Measurements from ENCODE around the gene H2AZ1.

The H2AZ1 gene

DNA sequence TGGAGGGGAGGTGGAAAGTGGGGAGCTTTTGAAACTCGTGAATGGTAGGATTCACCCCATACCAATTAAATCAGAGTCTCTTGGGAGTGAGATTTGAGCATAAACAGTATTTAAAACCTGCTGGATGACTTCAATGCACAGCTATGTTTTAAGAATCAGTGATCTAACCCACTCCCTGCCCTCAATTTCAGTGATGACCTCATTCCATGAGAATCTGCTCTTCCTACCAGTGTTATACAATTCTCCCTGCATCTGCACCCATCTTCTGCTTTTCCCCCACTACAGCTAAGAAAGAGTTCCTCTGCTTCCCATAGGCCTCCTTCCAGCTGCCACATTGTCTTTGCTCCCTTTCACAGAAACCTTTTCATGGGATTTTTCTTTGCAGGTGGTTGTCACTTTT is 18.3 kb upstream of the H2AZ1 start:
- no peak for TF ChIP-seq SIN3A (IDR thresholded peaks at IDR 0.05; ENCODE audit: borderline replicate concordance, insufficient read depth, low read length)
- TF ChIP-seq FOXP2 (optimal IDR thresholded peaks at IDR 0.05; ENCODE audit: borderline replicate concordance, extremely low read depth, extremely low read length, insufficient read depth): no peak
- TF ChIP-seq POLR2AphosphoS5 (IDR thresholded peaks at IDR 0.05; ENCODE audit: low read depth, low read length): no peak
- TF ChIP-seq, protein P1, sequence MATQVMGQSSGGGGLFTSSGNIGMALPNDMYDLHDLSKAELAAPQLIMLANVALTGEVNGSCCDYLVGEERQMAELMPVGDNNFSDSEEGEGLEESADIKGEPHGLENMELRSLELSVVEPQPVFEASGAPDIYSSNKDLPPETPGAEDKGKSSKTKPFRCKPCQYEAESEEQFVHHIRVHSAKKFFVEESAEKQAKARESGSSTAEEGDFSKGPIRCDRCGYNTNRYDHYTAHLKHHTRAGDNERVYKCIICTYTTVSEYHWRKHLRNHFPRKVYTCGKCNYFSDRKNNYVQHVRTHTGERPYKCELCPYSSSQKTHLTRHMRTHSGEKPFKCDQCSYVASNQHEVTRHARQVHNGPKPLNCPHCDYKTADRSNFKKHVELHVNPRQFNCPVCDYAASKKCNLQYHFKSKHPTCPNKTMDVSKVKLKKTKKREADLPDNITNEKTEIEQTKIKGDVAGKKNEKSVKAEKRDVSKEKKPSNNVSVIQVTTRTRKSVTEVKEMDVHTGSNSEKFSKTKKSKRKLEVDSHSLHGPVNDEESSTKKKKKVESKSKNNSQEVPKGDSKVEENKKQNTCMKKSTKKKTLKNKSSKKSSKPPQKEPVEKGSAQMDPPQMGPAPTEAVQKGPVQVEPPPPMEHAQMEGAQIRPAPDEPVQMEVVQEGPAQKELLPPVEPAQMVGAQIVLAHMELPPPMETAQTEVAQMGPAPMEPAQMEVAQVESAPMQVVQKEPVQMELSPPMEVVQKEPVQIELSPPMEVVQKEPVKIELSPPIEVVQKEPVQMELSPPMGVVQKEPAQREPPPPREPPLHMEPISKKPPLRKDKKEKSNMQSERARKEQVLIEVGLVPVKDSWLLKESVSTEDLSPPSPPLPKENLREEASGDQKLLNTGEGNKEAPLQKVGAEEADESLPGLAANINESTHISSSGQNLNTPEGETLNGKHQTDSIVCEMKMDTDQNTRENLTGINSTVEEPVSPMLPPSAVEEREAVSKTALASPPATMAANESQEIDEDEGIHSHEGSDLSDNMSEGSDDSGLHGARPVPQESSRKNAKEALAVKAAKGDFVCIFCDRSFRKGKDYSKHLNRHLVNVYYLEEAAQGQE (IDR thresholded peaks at IDR 0.05; ENCODE audit: insufficient read depth in 1 of 2, low read depth in 2 of 2, low read length in 2 of 2): no peak
- no peak for TF ChIP-seq TAF1 (IDR thresholded peaks at IDR 0.05; ENCODE audit: borderline replicate concordance, insufficient read depth, low read length)

DNA sequence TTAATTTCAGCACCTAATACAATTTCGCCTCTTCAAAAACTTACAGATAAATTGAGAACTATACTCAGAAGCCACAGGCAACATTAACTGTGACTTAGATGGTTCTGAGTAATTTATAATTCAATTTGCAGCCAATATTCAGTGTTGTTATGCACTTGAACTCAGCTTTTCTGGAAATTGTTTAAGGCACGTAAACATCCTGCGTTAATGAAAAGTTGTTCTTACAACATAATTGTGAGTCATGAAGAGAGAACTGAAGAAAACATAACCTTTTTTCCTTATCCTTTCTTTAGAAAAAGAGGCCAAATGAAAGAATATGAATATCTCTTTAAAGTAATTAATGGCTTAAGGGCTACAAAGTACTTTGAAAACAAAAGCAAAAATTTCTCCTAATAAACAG is 16.6 kb upstream of the H2AZ1 start:
- TF ChIP-seq TAF1 (IDR thresholded peaks at IDR 0.05; ENCODE audit: borderline replicate concordance, insufficient read depth, low read length) (no peak), FOXP2 (optimal IDR thresholded peaks at IDR 0.05; ENCODE audit: borderline replicate concordance, extremely low read depth, extremely low read length, insufficient read depth) (no peak), SIN3A (IDR thresholded peaks at IDR 0.05; ENCODE audit: borderline replicate concordance, insufficient read depth, low read length) (no peak), POLR2AphosphoS5 (IDR thresholded peaks at IDR 0.05; ENCODE audit: low read depth, low read length) (no peak)
- TF ChIP-seq, protein P1 (IDR thresholded peaks at IDR 0.05; ENCODE audit: insufficient read depth in 1 of 2, low read depth in 2 of 2, low read length in 2 of 2): no peak

DNA sequence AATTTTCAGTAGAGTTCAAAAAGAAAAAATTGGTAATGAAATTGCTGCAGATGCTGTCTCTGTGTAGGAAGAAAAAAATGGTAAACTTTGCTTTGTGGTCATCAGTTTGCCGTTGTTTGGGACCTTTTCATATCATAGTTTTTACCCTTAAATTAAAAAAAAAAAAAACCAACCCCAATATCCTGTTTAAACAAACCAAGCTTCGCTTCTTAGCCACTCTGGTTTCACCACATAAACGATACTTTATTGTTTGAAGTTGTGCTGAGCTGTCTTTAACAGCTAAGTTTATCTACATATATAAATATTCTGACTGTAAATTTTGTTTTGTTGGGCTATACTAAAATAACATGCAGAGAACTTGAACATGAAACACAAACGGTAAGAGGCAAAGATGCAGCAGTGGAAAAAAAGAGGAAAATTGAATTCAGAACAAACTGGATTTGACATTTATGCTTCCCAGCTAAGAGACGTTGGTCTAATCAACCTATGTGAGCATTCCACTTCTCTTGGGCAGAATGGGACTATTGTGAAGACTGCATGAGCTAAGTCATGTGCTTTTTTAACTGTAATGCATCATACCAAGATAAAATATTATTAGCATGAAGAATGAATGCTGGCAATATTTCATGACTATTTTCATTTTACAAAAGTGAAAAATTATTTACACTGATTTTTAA is 15.7 kb upstream of the H2AZ1 start:
- no peak for TF ChIP-seq TAF1 (IDR thresholded peaks at IDR 0.05; ENCODE audit: borderline replicate concordance, insufficient read depth, low read length)
- TF ChIP-seq, protein P1 (IDR thresholded peaks at IDR 0.05; ENCODE audit: insufficient read depth in 1 of 2, low read depth in 2 of 2, low read length in 2 of 2): no peak

DNA sequence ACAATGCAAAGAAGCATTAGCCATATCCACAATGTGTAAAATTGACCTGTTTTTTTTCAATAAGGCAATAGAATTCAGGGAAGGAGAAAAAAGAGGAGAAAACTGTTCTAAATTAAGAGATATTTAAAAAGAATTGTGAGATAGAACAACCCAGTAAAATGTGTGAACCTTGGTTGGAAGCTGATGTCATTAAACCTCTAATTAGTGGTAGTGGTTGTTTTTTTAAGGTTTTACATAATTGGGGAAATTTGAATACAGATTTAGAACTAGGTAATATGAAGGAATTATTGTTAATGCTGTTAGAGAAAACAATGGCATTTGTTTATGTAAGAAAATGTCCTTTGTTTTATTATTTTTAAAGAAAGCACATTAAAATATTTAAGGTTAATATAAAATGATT is 15.1 kb upstream of the H2AZ1 start:
- TF ChIP-seq SIN3A (IDR thresholded peaks at IDR 0.05; ENCODE audit: borderline replicate concordance, insufficient read depth, low read length) (no peak), POLR2AphosphoS5 (IDR thresholded peaks at IDR 0.05; ENCODE audit: low read depth, low read length) (no peak), FOXP2 (optimal IDR thresholded peaks at IDR 0.05; ENCODE audit: borderline replicate concordance, extremely low read depth, extremely low read length, insufficient read depth) (no peak), TAF1 (IDR thresholded peaks at IDR 0.05; ENCODE audit: borderline replicate concordance, insufficient read depth, low read length) (no peak)
- TF ChIP-seq, protein P1 (IDR thresholded peaks at IDR 0.05; ENCODE audit: insufficient read depth in 1 of 2, low read depth in 2 of 2, low read length in 2 of 2): no peak

DNA sequence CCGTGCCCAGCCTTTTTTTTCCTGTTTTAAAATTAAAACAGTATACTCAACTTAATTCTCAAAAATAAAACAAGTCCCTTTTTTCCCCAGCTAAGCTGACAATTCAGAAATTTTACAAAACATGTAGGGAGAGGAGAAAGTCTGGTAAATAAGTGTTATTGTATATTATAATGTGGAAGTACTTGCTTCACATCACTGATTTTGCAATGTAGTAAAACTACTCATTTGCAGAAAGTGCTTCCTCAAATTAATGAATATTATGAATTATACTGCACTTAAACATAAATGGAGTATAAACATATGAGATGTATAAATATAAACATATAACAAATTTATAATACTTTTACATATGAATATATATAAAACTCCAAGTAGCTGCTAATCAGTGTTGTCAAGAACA is 11.6 kb upstream of the H2AZ1 start:
- TF ChIP-seq POLR2AphosphoS5 (IDR thresholded peaks at IDR 0.05; ENCODE audit: low read depth, low read length) (no peak), SIN3A (IDR thresholded peaks at IDR 0.05; ENCODE audit: borderline replicate concordance, insufficient read depth, low read length) (no peak), TAF1 (IDR thresholded peaks at IDR 0.05; ENCODE audit: borderline replicate concordance, insufficient read depth, low read length) (no peak), FOXP2 (optimal IDR thresholded peaks at IDR 0.05; ENCODE audit: borderline replicate concordance, extremely low read depth, extremely low read length, insufficient read depth) (no peak)
- TF ChIP-seq, protein P1 (IDR thresholded peaks at IDR 0.05; ENCODE audit: insufficient read depth in 1 of 2, low read depth in 2 of 2, low read length in 2 of 2): no peak
